ENCODE measurements around the gene TRPM5.

The TRPM5 gene

GRCh38 chr11:2396471-2396870 is 47.8 kb downstream of the TRPM5 start:
- DNase-seq (ENCODE audit: low read depth) = no peak
- no peak overlapping the region for H3K4me3 ChIP-seq (ENCODE audit: low read length)
- TF ChIP-seq CTCF (conservative IDR thresholded peaks at IDR 0.05; ENCODE audit: low read depth, low read length) = no peak

- no peak overlapping the region for H3K4me3 ChIP-seq (ENCODE audit: low read length)
- no peak for TF ChIP-seq CTCF (conservative IDR thresholded peaks at IDR 0.05; ENCODE audit: low read depth, low read length)
These were observed 48.5 kb downstream of the TRPM5 start for GRCh38 chr11:2395856-2396255.

GRCh38 chr11:2395211-2395730 is 49.0 kb downstream of the TRPM5 start:
- no peak for DNase-seq (ENCODE audit: low read depth)

More at GRCh38 chr11:2395856-2396255, 48.5 kb downstream of the TRPM5 start:
- DNase-seq (ENCODE audit: low read depth) = no peak

GRCh38 chr11:2394818-2395105 is 49.6 kb downstream of the TRPM5 start:
- DNase-seq (ENCODE audit: low read depth) = no peak
- TF ChIP-seq CTCF (conservative IDR thresholded peaks at IDR 0.05; ENCODE audit: low read depth, low read length) = no peak

More at GRCh38 chr11:2395211-2395730, 49.0 kb downstream of the TRPM5 start:
- no peak for TF ChIP-seq CTCF (conservative IDR thresholded peaks at IDR 0.05; ENCODE audit: low read depth, low read length)
- H3K4me3 ChIP-seq (ENCODE audit: low read length) = no peak overlapping the region

More at GRCh38 chr11:2394818-2395105, 49.6 kb downstream of the TRPM5 start:
- H3K4me3 ChIP-seq (ENCODE audit: low read length) = no peak overlapping the region

All from retinal pigment epithelial cell (primary cell).